HG03558 (cell line): ENCODE data around the gene CD40.

Source experiments
- ATAC-seq: cut with Tn5 transposase; IDR thresholded peaks from one replicate; pipeline ENCODE4 v1.9.1; 2021; ENCODE audit warnings: moderate number of reproducible peaks; ENCODE audit not compliant: unreplicated experiment; ENCODE audit errors: extremely low read depth

CD40 gene

DNA sequence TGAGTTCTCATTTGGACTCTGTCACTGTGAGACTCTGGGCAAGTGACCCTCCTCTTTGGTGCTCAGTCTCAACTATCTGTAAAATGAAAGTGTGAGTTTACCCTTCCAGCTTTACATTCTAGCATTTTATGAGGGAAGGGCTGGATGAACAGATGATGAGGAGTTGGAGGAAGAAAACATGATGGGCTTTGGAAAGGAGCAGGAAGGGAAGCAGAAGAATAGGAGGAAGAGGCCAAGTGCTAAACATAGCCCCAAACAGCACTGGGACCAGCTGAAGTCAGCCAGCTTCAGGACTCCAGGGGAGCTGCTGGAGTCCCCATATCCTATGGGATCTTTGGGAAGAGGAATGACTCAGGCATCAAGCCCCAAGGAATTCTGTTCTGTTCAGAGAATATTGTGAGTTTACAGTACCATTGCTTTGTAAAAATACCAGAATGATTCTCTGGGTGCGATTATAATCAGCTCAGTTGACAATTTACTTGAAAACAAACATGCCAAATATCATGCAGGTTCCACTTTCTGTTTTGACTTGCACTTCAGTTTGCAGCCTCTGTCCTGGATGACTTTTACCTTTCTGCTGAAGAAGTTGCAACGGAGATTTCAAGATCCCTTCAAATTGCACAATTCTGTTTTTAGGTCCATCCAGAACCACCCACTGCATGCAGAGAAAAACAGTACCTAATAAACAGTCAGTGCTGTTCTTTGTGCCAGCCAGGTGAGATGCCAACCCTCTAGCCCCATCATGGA lies 3.2 kb downstream of the CD40 start:
- ATAC-seq: no peak

DNA sequence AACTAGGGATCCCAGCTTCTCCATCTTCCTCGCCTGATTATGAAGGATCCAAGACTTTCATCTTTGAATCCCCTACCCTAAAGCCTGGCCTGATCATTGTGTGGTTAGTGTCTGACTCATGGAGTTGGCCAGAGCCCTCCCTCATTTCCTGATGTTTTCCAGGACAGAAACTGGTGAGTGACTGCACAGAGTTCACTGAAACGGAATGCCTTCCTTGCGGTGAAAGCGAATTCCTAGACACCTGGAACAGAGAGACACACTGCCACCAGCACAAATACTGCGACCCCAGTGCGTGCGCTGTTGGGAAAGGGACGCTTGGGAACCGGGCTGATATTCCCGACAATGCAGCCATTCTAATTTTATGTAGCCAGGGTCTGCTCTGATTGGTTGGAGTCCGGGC lies 4.0 kb downstream of the CD40 start:
- ATAC-seq: no peak

- ATAC-seq: no peak
Observed at GRCh38 chr20:46122516-46123481, 4.7 kb downstream of the CD40 start.

- no peak for ATAC-seq
Observed at GRCh38 chr20:46123482-46124245, 5.5 kb downstream of the CD40 start.

- ATAC-seq: no peak
Observed at GRCh38 chr20:46126440-46127056, 8.4 kb downstream of the CD40 start.

GRCh38 chr20:46127396-46128010 lies 9.4 kb downstream of the CD40 start:
- no peak for ATAC-seq

- ATAC-seq: no peak
Observed at GRCh38 chr20:46128310-46129151, 10.4 kb downstream of the CD40 start.

DNA sequence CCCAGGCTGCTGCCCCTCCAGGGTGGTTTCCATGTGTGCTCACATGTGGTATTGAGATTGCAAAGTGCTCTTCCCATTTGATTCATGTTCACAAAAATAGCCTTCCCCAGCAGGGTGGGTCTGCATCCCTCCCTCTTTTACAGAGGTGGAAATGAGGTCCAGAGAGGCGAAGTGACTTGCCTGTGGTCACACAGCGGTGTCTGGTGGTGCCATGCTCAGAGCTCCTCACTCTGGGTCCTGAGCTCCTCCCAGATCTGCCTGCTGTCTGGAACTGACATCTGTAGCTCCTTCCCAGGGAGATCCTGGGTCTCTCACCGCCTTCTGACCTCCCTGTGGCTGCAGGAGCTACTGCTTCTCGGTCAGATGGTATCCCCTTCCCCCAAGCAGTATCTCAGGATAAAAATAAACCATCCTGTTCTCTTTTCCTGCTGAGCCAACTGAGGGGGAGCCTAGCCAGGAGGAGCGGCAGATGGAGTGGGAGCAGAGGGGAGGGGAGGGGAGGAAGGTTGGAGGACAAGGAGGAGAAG lies 11.9 kb downstream of the CD40 start:
- ATAC-seq: no peak

- ATAC-seq: no peak
Observed at GRCh38 chr20:46130534-46130933, 12.4 kb downstream of the CD40 start.

GRCh38 chr20:46131396-46131795 lies 13.3 kb downstream of the CD40 start:
- ATAC-seq: no peak

GRCh38 chr20:46132705-46133120 lies 14.6 kb downstream of the CD40 start:
- ATAC-seq: no peak

GRCh38 chr20:46133886-46134654 lies 16.0 kb downstream of the CD40 start:
- no peak for ATAC-seq

GRCh38 chr20:46134716-46135115 lies 16.6 kb downstream of the CD40 start:
- ATAC-seq: no peak

DNA sequence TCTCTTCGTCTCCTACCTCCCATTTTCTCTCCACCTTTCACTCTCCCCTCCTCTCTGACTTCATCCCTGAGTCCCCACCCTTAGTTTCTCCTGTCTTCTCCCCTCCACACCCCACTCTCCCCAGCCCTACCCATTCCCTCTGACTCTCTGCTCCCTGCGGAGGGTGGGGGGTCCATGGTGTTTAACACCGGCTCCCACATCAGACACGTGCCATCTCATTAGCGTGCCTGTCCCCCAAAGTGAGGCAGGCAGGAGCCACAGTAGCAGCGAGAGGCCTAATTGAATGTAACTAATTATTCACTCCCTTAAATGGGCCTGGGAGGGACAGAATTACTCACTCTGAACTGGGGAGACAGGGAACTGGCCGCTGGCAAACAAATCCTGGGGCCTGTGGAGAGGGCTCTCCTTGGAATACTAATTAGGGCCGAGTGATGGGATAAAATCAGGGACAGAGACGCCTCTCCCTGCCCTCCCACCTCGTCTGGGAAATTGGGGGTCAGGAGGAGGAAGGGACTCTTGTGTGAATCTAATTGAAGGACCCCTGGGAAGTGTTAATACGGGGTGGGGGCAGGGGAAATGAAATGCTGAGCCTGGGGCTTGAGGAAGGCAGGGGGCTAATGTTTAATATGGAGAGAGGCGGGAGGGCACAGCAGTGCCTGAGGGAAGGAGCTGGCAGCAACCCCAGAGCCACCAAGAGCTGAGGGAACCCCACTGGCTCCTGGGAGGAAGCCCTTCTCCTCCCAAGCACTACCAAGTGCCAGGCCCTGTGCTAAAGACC lies 17.9 kb downstream of the CD40 start:
- ATAC-seq: no peak

- no peak for ATAC-seq
Observed at GRCh38 chr20:46137816-46138215, 19.7 kb downstream of the CD40 start.

DNA sequence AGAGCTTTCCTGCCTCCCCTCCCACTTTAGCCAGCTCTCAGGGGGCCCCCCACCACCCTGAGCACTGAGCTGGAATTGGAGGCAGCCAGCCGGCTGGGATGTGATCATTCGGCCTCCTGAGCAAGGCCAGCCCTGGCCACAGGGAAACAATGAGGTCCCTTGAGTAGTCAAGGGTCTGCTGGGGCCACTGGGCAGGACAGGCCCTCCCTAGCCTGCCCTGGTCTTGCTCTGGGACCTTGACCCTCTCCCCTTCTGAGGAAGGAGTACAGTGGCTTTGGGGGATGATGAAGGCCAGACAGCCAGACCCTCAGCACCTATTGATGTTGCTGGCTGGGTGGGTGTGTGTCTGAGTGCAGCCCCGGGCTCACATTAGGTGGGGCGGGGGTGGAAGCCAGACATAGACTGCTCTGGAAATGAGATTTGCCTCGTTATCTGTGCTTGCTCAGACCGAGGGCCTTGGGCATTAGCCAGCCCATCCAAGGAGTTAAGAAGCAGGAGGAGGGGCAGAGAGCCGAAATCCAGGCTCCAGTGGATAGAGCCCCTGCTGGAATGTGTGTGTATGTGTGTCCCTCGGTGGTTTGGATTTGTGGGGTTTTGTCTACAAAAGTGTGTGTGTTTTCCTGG lies 21.3 kb downstream of the CD40 start:
- no peak for ATAC-seq
